GM19239 (cell line): ENCODE measurements around the gene GALR2.

Source experiments
- DNase-seq: peaks from one replicate; pipeline ENCODE4 v3.0.0; 2011; ENCODE audit warnings: low spot score; ENCODE audit not compliant: insufficient read length
- FAIRE-seq: peaks from 2 replicates; lab custom pipeline; 2011; peaks lifted over from hg19 to GRCh38; lab: Jason Lieb, UNC

Gene GALR2

DNA sequence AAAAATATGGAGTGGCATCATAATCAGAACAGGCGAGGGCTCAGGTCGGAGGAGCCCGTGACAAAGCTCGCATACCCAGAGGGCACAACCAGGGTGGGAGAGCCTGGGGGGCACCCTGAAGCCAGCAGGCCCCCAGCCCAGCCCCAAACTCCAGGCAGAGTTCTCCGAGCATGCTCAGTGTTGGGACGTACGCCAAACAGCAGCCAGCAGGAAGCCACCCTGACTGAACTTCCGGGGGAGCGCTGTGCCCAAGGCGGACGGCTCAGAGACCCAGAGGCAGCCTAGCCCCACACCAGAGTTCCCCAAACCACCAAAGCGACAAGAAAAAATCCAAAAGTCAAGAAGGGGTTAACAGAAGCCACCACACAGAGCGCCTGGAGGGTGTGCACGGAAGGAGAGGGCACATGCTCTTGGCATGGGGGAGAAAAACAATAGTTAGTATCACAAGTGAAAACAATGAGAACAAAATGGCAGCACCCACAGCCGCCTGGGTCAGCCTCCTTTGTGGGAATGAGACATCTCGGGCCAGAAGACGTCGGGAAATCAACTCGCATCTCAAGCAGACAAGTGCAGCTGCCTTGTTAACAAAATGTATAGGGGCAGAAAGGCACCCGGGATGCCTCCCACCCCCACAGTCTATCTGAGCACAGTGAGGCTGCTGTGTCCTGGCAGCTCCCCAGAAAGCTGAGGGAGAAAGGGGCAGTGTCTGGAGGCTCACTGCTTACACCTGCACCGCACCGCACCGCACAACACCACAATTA lies 17.1 kb downstream of the GALR2 start:
- FAIRE-seq (no peak), DNase-seq (no peak)

DNA sequence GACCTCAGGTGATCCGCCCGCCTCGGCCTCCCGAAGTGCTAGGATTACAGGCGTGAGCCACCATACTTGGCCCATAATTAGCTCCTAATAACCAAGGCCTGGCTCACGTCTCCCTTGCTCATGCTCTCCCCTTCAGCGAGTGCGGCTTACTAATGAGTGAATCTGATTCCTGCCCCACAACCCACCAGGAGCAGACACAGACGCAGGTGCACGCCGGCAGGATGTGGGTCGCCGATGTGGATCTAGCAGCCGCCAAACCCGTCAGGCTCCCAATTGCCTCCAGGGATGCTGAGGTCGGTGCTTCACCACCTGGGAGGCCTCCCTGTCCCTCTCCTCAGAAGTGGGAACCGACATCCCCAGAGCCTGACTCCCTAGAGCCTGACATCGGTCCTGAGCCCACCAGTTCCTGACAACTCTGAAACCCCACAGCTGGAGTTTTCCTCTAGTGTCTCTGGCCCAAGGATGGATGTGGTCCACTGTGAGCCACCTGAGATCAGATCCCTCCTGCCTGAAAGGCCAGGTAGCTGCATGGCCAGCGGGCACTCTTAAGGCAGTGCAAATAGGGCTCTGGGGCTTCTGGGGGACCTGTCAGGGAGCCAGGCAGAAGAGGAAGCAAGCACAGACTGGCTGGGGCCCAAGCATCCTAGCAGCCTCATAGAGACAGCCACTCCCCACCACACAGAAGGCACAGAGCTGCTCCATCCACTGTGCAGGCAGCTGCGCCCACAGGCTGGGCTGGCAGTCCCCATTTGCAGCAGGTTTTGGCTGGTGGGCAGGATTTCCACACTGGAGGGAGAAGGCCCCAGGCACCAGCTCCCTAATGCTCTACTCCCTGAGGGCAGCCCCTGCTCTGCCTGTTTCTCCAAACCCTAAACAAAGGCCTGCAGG lies 18.2 kb downstream of the GALR2 start:
- FAIRE-seq = no peak
- DNase-seq = no peak

DNA sequence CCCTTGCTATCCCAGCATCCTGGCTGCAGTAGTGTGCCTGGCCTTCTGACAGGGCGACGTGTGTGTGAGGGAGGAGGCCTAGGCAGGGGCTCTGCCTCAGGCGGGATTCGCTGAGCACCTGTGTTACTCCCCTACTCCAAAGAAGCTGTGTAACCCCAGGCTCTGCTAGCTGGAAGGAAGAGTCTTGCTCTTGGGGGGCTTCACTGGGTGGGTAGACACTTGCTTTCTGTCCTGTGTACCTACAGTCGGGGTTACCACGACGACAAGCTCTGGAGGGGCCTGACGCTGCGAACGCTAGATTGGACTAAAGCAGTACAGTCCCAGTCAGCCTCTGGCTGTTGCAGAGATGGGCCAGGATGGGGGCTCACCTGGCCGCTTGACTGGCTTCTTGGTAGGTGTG lies 19.5 kb downstream of the GALR2 start:
- FAIRE-seq = no peak
- no peak for DNase-seq

DNA sequence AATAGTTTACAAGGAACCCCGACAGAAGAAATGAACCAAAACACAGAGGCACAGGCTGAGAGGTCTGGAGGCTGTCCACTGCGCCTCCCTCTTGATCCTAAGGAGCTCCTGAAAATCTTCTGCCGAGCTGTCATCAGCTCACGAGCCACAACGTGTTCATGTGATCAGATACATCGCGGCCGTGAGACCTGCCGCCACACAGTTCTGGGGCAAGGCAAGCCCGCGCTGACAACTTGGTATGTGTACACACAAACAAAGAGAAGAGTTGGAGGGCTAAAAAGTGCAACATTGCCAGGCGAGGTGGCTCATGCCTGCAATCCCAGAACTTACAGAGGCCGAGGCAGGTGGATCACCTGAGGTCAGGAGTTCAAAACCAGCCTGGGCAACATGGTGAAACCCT lies 21.4 kb downstream of the GALR2 start:
- DNase-seq (no peak), FAIRE-seq (no peak)

DNA sequence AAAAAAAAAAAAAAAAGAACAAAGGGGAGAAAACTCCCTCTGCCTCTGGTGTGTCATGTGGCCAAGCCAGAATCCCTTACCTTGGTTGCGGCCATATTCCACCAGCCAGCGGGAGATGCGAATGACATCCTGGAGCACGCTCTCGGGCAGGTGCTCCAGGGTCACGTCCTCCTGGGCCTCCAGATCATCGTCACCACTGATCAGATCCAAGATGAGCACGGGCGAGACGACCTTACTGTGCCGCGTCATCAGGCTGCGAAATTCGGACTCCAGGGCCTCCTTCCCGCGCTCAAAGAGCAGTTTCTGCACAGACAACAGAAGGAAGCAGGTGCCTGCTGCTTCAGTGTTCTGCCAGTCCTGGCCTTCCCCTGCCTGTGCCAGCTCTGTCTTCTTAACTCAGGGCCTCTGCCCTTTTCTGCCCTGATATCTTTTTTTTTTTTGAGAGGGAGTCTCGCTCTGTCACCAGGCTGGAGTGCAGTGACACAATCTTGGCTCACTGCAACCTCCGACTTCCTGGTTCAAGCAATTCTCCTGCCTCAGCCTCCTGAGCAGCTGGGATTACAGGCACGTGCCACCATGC lies 23.2 kb downstream of the GALR2 start:
- DNase-seq (no peak), FAIRE-seq (no peak)

DNA sequence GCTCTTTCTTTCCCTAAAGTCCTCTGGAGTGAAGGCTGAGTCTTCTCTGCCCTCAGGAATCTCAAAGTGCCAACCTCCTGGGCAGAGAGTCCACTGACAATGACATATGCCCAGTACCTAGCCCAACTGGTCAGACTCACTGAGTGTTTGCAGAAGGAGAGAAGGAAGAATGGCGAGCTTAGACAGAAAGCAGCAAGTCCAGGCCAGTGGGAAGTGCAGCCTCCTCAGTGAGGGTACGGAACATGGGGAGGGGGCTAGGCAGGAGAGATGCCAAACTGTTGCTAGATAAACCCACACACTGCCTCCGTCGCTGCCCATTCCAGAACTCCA lies 28.3 kb downstream of the GALR2 start:
- FAIRE-seq (no peak), DNase-seq (no peak)

DNA sequence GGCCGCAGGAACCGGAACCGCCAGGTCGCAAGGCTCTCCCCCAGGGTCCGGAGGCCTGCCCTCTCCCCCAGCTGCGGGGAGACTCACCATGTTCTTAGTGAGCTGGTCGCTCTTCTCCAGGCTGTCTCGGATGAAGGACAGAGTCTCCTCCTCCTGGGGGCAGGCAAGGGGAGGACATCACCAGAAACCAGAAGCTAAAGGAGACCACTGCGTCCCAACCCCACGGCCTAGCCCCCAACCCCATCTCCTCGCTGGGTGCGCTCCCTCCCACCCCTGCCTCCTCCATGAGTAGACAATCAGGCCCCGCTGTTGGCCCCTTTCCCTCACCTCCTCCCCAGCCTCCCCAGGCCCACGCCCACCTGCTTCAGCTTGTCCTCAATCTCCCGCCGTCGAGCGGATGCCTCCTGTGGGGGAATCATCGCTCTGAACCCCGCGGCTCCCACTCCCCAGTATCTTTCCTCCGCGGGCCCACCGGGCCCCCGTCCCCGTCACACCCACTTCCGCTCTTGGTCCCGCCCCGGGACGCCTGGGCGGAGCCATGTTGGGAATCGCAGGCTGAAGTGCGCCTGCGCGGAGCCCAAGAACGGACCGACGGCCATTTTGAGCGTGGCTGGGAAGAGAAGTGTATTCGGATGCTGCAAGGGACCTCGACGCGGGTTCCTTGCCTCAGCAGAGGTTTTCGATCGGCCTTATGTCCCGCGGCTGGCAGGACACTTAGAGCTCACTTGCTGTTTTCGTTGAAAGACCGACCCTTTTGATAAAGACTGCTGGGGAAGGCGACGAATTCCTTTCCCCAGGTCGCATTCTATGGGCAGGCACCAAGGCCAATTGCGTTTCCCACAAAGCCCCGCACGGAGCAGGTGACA lies 28.9 kb downstream of the GALR2 start, which contains the start of gene EXOC7:
TSS of gene EXOC7 (minus strand) at position 514 of the 866 bp plus-strand sequence. CDS start at position 419, 95 bp downstream.
- DNase-seq (peak; percentile 93), FAIRE-seq (peak; percentile 96)

DNA sequence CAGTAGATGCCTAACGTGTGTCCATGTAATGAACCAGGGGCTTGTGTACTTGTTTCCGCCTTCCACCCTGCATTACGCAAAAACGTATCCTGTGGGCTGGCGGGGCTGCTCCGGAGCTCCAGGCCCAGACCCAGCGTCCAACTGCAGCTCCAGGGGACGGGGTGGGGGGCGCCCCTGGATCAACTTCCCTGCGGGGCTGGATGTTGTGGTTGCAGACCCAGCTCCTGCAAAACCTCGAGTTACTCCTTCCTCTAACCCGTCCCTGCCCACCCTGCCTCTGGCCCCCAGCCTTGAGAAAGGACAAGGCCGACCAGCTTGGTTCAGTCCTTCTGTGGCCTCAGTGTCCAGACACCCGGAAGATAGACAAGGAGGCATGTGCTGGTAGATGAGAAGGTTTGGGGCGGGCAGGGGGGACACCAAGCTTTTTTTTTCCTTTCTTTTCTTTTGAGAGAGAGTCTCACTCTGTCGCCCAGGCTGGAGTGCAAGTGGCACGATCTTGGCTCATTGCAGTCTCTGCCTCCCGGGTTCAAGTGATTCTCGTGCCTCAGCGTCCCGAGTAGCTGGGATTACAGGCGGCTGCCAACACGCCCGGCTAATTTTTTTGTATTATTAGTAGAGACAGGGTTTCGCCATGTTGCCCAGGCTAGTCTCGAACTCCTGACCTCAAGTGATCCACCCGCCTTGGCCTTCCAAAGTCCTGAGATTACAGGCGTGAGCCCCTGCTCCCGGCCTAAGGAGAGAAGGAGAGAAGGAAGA lies 29.7 kb downstream of the GALR2 start:
- FAIRE-seq = no peak
- DNase-seq = no peak

DNA sequence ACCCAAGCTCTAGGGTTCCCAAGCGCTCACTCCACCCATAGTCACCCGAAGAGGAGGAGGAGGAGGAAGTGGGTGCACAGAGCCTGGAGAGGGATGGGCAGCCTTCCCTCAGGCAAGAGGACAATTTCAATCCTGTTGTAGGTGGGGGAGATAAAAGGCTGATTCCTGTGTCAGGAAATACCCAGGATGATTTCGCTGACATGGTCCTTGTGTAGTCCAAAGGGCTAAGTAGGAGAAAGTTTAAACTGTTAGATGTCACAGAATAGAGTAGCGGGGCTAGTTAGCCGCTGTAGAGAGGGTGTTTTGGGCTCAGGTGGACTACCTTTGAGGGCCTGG lies 30.3 kb downstream of the GALR2 start:
- no peak for FAIRE-seq
- no peak for DNase-seq

DNA sequence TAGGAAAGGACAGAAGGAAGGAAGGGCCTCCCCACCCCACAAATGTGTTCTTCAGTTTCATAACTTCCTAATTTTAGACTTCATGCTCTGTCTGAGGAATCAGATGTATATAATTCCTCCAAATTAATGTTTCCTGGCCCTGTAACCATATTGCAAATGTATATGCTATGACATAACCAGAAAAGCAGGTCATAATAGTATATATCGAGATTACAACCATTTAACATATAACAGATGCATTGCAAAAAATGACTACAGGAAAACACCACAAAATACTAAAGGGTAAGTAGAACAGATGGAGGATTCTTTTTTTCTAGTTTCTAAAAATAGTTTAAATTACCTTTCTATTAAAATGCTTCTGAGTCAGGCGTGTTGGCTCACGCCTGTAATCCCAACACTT lies 32.1 kb downstream of the GALR2 start:
- FAIRE-seq (no peak), DNase-seq (no peak)

DNA sequence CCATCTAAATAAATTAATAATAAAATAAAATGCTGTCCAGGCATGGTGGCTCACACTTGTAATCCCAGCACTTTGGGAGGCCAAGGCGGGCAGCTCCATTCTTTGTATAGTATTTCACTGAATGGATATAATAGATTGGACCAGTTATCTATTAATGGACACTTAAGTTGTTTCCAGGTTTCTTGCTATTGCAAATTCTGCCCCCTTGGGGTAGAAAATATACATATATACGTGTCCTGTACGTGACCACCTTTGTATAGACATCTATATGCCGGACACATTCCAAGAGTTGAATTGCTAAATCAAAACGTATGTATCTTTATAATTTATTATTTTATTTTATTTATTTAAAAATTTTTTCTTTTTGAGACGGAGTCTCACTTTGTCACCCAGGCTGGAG lies 32.9 kb downstream of the GALR2 start:
- no peak for DNase-seq
- no peak for FAIRE-seq

DNA sequence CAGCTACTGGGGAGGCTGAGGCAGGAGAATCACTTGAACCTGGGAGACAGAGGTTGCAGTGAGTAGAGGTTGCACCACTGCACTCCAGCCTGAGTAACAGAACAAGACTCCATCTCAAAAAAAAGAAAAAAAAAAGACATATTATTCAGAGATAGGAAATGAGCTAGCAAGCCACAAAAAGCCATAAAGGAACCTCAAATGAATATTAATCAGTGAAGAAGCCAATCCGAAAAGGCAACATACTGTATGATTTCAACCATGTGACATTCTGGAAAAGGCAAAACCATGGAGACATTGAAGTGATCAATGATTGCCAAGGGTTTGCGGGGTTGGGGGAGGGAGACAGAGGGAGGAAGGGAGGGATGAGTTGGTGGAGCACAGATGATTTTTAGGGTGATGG lies 37.4 kb downstream of the GALR2 start:
- DNase-seq (no peak), FAIRE-seq (no peak)

DNA sequence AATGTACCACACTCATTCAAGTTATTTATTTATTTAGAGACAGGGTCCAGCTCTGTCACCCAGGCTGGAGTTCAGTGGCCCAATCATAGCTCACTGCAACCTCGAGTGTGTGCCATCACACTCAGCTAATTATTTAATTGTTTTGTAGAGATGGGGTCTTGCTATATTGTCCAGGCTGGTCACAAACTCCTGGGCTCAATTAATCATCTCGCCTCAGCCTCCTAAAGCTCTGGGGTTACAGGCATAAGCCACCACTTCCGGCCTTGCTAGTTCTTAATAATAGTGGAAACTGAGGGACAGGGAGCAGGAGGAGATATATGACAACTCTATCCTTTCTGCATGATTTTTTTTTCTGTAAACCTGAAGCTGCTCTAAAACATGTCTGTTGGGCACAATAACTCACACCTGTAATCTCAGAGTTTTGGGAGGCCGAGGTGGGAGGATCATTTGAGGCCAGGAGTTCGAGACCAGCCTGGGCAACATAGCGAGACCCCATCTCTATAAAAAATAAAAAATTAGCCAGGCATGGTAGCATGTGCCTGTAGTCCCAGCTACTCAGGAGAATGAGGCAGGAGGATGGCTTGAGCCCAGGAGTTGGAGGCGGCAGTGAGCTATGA lies 40.7 kb downstream of the GALR2 start:
- FAIRE-seq (no peak), DNase-seq (no peak)

DNA sequence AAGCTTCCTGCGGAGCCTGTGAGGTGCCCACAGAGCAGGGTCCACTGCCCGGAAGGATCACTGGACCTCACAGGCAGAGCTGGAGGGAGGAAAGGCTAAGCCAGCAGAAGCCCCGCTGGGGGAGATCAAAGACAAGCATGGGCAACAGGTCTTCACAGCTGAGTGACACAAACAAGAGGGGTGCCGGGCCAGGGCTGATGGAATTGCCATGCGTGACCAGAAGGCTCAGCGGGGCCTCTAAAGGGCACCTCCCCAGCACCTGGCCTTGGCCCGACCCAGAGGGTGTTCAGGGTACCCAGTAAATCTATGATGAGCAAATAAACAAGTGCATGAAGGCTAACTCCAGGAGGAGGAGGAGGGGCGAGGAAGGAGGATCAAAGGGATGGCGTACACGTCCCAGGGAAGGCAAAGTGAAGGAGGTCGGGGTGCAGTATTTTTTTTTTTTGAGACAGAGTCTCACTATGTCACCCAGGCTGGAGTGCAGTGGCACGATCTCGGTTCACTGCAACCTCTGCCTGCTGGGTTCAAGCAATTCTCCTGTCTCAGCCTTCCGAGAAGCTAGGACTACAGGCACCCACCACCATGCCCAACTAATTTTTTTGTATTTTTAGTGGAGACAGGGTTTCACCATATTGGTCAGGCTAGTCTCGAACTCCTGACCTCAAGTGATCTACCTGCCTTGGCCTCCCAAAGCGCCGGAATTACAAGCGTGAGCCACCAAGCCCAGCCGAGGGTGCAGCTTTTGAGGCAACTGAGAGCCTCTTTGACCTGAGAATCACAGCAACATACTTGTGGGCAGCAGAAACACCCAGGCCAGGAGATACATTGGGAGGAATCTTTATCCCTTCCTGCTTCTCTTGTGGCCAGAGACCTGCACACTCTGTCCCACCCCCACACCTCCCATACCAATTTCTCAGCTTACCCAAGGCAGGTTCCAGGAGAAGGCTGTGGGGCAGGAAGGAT lies 45.1 kb downstream of the GALR2 start:
- DNase-seq (no peak), FAIRE-seq (no peak)

DNA sequence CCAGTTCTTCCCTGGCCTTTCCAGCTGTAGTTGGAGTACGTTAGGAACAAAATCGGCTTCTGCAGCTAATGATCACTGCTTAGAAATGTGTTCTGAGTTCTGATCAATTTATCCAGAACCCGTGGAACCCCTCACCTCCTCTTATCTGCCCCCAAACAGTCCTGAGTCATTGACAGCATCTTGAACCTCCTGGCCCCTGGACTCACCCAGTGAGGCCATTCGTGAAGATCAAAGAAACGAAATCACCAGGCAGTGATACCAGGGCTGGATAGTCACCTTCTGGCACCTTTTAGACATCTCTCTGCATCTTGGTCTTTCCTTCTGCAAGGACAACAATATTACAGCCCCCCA lies 46.1 kb downstream of the GALR2 start:
- DNase-seq (no peak), FAIRE-seq (no peak)

DNA sequence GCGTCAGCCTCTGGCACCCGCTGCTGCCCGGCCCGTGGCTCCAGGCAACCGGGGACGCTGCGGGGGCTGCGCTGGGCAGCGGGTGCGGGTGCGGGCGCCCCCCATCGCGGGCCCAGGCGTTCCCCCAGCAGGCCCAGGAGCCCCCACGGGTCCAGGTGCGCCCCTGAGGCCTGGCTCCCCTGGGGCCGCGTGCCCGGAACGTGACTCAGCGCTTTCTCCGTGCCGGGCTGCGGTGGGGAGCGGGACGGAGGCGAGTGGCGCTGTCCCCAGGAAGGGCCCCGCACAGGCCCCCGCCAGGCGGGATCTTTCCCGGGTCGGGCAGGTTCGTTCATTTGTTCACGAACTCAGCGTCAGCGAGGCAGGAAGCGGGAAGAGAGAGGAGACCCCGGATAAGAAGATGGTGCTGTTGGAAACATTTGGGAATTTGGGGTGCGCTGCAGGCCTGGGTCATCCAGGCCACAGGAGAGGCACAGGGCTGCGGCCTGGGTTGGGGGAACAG lies 47.4 kb downstream of the GALR2 start:
- FAIRE-seq = no peak
- no peak for DNase-seq

DNA sequence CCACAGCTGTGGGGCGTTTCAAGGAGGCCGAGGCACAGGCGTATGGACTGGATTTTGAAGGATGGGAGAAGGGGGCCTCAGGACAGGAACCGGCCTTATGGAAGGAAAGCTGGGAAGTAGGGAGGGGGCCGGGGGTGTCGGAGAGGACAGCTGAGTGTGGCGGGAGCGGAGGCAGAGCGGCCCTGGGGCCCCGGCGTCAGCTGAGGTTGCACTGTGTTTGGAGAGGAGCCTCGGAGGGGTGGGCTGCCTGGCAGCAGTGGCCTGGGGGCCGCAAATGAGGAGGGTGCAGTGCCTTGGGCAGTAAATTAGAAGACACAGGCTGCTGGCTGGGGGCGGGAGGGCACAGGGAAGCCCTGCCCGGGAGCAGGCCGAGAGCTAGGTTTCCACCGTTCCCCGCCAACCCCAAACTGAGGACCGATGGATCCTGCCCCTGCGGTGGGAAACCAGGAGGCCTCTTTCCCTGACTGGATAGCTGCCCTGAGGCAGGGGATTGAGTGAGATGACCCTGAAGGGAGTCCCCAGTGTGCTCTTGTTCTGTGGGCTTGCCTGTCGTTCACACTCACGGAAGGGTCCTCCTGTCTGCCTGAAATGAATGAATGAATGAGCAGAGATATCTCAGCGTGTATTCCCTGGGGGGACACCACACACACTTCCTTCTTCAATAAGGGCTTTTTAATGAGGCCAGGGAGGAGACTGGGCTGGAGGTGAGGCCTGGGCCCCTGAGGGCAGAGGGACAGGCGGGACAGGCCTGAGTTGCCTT lies 48.0 kb downstream of the GALR2 start:
- no peak for DNase-seq
- peak; percentile 40 for FAIRE-seq

DNA sequence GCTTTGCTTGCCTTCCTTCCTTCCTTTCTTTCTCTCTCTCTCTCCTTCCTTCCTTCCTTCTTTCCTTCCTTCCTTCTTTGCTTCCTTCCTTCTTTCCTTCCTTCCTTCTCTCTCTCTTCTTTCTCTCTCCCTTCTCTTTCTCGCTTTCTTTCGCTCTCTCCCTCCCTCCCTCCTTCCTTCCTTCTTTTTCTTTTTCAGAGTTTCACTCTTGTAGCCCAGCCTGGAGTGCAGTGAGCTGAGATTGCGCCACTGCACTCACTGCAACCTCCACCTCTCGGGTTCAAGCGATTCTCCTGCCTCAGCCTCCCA lies 48.6 kb downstream of the GALR2 start:
- DNase-seq (no peak), FAIRE-seq (no peak)
